Measurements from ENCODE around the gene RNF213.
"Not testable (repeated sequence)": the region's sequence is repeated elsewhere in the genome, so short reads cannot be mapped to it uniquely, and the experiment has no call there.

- TF ChIP-seq CTCF, POLR2A, EP300 (IDR thresholded peaks at IDR 0.05): not testable (repeated sequence)
Measured at GRCh38 chr17:80258296-80258695, 2.4 kb upstream of the RNF213 start.
